Daoy (cell line): ENCODE data around the gene WDR45. TPM values are rescaled to one million over a fixed set of nuclear protein-coding genes. Genes with fewer than 3 reads are reported as not detected.

Experiments
- DNase-seq: peaks from one replicate; pipeline ENCODE4 v3.0.0-alpha.2; 2015; ENCODE audit warnings: low read depth
- total RNA-seq: library from RNA; depleted of rRNA; stranded (reverse); fragments of >200 nt; shearing (Covaris generic); gene quantifications from 2 replicates; pipeline ENCODE4 v1.2.3, GENCODE V29; 2014; rRNA removed

Gene WDR45
- total RNA-seq, 1 experiment from 2014 or later, result 20.3 TPM

DNA sequence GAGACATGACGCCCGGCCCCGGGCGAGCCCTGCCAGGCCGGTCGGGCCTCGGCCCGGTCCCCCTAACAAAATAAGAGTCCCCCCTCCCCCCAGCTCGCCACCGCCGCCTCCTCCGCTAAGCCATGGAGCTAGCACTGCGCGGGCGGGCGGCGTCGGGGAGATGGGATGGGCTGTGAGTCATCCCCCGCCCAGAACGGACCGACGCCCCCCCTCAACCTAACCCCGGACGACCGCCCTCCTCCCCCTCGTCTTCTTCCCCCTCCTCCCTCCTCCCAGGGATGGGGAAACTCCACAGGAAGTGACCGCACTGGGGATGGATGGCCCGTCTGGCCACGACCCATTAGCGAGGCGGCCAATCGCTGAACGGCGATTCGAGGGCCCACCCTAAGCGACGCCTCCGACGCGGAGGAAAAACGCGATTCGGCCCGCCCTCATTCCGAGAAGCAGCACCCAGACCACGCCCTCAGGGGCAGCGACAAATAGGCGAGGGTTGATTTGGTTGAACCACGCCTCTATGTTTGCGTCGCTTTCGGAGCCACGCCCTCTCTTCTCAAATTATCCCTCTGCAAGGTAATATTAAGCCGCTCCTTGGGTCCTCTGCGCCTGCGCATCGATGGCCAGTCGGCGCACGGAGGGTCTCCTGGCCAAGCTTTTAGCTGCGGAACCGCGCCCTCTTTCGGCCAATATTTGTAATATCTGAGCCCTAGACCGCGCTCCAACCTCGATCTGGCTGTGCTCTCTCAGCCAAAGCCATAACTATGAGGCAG, 36.3 kb downstream of the WDR45 start, which contains the start of gene TFE3:
TFE3 (minus strand) TSS at position 138 of the 767 bp plus-strand sequence; CDS start at position 7, 131 bp downstream.
- peak; percentile 98 for DNase-seq

DNA sequence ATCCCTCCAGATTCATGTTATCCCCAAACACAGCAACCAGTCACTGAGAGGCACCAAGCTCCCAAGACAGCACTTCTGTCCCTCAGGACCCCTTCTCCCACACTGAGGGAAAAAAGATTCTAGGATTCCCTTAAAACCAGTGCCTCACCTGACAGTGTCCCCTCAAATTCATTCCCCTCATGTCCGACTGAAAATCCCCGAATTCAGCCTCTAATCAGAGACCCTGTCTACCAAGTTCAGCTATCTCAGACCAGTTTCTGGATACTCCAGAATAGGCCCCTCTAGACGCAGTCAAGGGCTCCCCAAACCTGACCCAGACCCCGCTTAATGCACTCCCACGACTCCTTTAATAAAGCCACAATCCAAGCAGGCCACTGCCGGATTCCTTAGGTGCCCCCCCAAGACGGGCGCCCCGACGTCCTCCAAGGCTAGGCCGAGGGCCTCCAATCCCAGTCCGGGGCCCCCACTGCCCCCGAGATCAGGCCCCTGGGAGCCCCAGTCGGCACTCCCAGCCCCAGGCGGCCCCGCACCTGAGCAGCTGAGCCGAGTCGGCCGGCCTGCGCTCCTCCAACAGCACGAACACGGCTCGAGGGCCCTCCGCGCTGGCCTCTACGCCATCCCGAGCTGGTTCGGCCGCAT, 37.0 kb downstream of the WDR45 start:
- DNase-seq, result no peak

DNA sequence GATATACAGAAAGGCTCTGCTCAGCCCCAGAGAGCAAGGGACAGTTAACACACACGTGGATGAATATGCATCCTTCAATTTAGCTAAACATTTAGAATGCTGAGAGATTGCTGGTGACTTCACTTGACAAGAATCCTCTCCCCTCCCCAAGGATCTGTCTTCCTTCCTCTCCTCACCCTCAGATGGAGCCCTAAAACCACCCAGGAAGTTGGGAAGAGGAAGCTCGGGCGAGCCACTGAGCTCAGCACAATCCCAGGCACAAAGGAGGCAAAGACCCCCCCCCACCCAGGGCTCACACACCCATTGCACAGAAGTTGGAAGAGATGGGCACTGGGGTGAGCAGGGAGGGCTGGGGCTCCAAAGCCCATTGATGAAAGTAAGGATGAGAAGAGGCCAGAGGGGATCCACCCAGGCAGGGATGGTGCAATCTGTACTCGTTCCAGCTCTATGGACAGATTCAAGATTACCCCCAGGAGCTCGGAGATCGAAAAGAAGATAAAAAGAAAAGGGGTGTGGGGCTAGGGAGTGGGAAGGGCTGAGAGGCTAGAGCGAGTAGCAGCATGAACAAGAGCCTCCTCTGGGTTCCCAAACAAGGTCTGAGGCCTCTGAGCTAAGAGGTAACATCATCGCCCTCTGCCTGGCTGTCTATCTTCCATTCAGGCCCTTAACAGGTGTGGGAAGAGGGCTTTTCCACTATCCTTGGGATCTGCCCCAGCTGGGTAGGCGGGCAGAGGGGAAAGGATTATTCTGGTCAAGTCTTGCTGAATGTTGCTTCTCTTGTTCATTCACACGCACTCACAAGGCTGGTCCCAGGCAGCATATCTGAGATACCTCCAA, 37.7 kb downstream of the WDR45 start:
- peak; percentile 63 for DNase-seq

DNA sequence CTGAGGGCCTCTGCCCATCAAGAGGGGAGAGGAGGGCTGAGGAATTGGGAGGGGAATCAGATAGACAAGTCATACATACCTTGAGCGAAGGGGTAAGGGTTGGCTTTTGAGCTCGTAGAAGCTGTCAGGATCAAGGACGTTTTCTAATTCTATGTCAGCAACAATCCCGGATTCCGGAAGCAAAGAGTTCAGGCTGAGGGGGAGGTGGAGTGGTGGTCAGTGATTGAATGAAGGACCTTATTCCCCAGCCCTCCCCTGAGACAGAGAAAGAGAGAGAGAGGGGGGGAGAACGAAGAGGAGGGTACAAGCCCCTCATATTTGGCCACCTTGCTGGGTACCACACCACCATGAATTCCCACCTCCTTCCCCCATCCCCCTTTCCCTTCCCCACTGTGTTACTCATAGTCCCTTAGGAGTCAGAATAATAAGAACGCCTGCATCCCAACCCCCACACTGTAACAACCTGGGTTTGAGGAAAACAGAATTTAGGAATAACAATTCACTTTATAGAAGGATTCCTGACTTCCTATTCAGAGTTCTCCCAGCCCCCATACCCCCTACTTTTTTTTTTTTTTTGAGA, 39.2 kb downstream of the WDR45 start:
- DNase-seq, result peak; percentile 28

DNA sequence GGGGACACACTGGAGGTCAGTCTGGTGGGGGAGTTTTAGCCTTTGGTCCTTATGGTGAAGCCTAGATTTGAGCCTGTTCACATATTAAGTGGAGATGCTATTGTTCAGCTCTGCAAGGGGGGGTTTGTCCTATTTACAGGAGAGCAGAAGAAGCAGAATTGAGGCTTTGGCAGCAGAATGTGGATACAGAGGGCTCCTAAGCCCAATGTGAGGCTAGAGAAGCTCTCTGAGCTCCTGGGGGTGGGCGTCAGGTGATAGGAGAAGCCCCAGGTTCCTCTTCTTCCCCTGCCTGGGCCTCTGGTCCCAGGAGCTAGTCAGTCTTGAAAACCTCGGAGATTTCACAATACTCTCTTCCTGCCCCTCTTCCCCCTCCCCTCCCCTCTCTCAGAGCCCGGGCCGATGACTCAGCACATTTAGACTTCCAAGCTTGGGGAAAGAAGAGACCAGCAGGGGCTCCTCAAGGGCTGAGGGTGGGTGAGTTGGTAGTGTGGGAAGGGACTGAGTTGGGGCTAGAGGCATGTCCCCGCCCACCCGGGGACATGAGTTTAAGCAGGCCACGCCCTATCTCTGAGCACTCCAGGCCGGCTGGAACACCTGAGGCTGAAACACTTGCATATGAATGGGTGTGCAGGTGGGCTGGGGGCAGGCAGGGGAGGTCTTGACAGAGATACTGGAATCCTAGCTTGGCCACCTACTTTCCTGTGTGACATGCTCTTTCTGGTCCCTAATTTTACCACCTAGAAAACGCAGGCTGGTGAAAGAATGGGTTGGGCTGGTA, 39.9 kb downstream of the WDR45 start:
- peak; percentile 91 for DNase-seq

DNA sequence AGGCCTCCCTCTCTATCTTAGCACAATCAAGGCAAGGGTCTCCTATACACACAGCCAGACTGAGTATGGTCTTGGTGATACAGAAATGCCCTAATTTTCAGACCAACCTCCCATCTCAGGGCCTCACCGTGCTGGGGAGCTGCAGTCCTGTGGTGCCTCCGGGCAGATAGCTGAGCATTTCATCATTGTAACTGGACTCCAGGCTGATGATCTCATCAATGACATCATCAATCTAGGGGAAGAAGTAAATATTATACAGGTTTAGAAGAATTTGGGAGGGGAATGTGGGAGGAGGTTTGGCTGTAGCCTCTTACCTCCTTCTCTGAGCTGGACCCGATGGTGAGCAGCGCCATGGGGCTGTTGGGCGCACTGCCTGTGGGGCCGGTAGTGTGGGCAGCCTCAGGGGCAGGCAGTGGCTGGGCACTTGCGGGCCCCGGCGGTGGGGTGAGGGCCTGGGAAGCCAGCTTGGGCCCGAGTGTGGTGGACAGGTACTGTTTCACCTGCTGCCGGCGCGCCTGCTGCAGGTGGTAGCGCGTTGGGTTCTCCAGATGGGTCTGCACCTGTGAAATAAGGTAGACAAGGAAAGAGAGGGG, 41.7 kb downstream of the WDR45 start:
- no peak for DNase-seq

DNA sequence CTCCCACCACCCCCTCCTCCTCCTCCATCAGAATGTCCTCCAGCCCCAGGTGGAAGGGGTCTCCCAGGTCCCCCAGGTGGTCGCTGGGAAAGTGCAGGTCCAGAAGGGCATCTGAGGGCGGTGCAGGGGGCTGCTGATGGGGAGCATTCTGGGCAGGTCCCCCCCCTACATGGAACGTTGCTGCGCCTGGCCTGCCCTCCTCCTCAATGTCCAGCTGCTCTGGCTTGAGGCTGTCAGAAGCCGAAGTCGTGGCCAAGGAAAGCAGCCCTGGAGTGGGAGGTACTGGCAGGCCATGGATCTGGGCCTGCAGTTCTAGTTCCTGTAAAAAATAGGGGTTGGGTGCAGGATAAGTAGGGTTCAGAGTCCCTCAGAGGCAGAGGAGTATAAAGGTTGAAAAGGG, 49.4 kb downstream of the WDR45 start:
- no peak for DNase-seq

DNA sequence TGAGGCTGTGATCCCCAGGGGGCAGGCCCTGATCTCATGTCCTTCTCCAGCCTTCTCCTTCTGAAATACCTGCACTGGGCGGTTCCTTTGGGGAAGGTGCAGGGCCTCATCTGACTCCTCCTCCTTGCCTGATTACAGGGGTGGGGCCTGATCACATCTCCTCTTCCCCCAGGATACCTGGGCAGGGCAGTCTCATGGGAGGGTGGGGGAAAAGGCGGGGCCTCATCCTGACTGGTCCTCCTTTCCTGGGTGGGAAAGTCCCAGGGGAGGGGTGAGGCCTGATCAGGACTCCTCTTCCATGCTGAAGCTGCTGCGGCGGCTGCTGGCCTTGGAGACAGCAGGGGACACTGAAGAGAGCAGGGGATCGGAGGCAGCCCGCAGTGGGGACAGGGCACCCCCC, 49.8 kb downstream of the WDR45 start:
- no peak for DNase-seq

Other genes with a start within 250 kb of the WDR45 start
- 28.7 and 32.1 TPM in 2 replicates for gene PCSK1N, start 244.3 kb downstream of the WDR45 start, total RNA-seq
- 47.4 and 64.1 TPM in 2 replicates for gene TIMM17B, start 182.1 kb downstream of the WDR45 start, total RNA-seq
- gene PQBP1, start 182.0 kb downstream of the WDR45 start, total RNA-seq, result 102 TPM in 2 replicates
- gene SLC35A2, start 168.2 kb downstream of the WDR45 start, total RNA-seq, result 24.8 and 24.9 TPM in 2 replicates
- 4.6 and 6.6 TPM in 2 replicates for gene PIM2, start 160.9 kb downstream of the WDR45 start, total RNA-seq
- 16.8 and 17.8 TPM in 2 replicates for gene OTUD5, start 122.3 kb downstream of the WDR45 start, total RNA-seq
- gene KCND1, start 108.0 kb downstream of the WDR45 start, total RNA-seq, result 0.18 and 0.46 TPM in 2 replicates
- gene GRIPAP1, start 77.6 kb downstream of the WDR45 start, total RNA-seq, result 9.7 and 16.9 TPM in 2 replicates
- 24.5 and 36.2 TPM in 2 replicates for gene TFE3, start 36.5 kb downstream of the WDR45 start, total RNA-seq
- gene CCDC120, start 20.9 kb downstream of the WDR45 start, total RNA-seq, result 0.09 and 0.46 TPM in 2 replicates
- 3.4 and 3.5 TPM in 2 replicates for gene PRAF2, start 5.9 kb downstream of the WDR45 start, total RNA-seq
- gene GPKOW, start 43.8 kb upstream of the WDR45 start, total RNA-seq, result 24.5 and 28.2 TPM in 2 replicates
- gene MAGIX, start 82.9 kb upstream of the WDR45 start, total RNA-seq, result 0.12 and 2.5 TPM in 2 replicates
- 28.6 and 34.3 TPM in 2 replicates for gene PLP2, start 92.0 kb upstream of the WDR45 start, total RNA-seq
- 5.6 and 12.4 TPM in 2 replicates for gene PRICKLE3, start 106.5 kb upstream of the WDR45 start, total RNA-seq
- gene SYP, start 120.3 kb upstream of the WDR45 start, total RNA-seq, result 7.5 and 7.6 TPM in 2 replicates
- not detected in 2 replicates for gene CACNA1F, start 153.5 kb upstream of the WDR45 start, total RNA-seq
- gene CCDC22, start 155.6 kb upstream of the WDR45 start, total RNA-seq, result 12.3 and 12.4 TPM in 2 replicates
- gene FOXP3, start 184.8 kb upstream of the WDR45 start, total RNA-seq, result not detected in 2 replicates
- gene PPP1R3F, start 189.9 kb upstream of the WDR45 start, total RNA-seq, result 6.5 and 7.2 TPM in 2 replicates
- gene GAGE10, start 223.8 kb upstream of the WDR45 start, total RNA-seq, result not detected in 2 replicates
- not detected in 2 replicates for gene GAGE12J, start 242.2 kb upstream of the WDR45 start, total RNA-seq